ENCODE results near the gene MPC2.

DNA sequence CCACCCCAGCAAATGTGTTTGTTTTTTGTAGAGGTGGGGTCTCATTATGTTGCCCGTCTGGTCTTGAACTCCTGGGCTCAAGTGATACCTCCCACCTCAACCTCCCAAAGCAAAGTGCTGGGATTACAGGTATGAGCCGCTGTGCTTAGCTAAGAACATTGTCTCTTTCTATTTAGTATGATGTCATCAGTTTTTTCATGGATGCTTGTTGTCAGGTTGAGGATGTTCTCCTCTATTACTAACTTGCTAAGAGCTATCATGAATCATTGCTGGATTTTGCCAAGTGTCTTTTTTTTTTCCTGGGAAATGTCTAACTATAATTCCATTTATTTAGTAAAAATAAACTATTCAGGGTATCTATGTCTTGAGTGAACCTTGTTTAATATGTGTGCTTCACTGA lies 19.0 kb upstream of the MPC2 start:
- TF ChIP-seq CTCF (conservative IDR thresholded peaks at IDR 0.05) (no peak), ZFX (IDR thresholded peaks at IDR 0.05) (no peak)

All from C4-2B (cell line).